ENCODE data around the gene RASL11A.
"Not testable (repeated sequence)": the region's sequence is repeated elsewhere in the genome, so short reads cannot be mapped to it uniquely, and the experiment has no call there.

Gene RASL11A

GRCh38 chr13:27322443-27322842 is 51.8 kb downstream of the RASL11A start:
- not testable (repeated sequence) for H3K27ac Mint-ChIP-seq; H3K4me1 Mint-ChIP-seq (ENCODE audit: low read depth); H3K9me3 Mint-ChIP-seq; H3K4me3 Mint-ChIP-seq; H3K27me3 Mint-ChIP-seq (ENCODE audit: low read depth); H3K36me3 Mint-ChIP-seq (ENCODE audit: low read depth)

Data from T-helper 1 cell treated with Interleukin-12 subunit alpha and Interleukin-12 subunit beta and Interleukin-4 antibody, amounts not matched to agents 30 μg/mL and 1 μg/mL, for 36 hours (primary cell).